HG03095 (cell line): ENCODE measurements around the gene KANK2.
"Not testable (repeated sequence)": the region's sequence is repeated elsewhere in the genome, so short reads cannot be mapped to it uniquely, and the experiment has no call there.

Source experiments
- ATAC-seq: cut with Tn5 transposase; IDR thresholded peaks from one replicate; pipeline ENCODE4 v1.9.1; 2021; ENCODE audit warnings: moderate library complexity; ENCODE audit not compliant: unreplicated experiment

Gene KANK2

GRCh38 chr19:11175920-11176319, 21.4 kb downstream of the KANK2 start:
- no peak for ATAC-seq

GRCh38 chr19:11174336-11174735, 23.0 kb downstream of the KANK2 start:
- ATAC-seq, result no peak

- ATAC-seq, result no peak
Observed at GRCh38 chr19:11173516-11174155, 23.7 kb downstream of the KANK2 start.

- no peak for ATAC-seq
Observed at GRCh38 chr19:11172576-11172975, 24.8 kb downstream of the KANK2 start.

- ATAC-seq, result no peak
Observed at GRCh38 chr19:11171144-11171543, 26.2 kb downstream of the KANK2 start.

- ATAC-seq, result no peak
Observed at GRCh38 chr19:11169896-11170678, 27.3 kb downstream of the KANK2 start.

- ATAC-seq, result no peak
Observed at GRCh38 chr19:11168568-11168967, 28.8 kb downstream of the KANK2 start.

GRCh38 chr19:11166281-11167142, 30.8 kb downstream of the KANK2 start:
- ATAC-seq, result no peak

GRCh38 chr19:11165486-11166030, 31.8 kb downstream of the KANK2 start:
- no peak for ATAC-seq

- no peak for ATAC-seq
Observed at GRCh38 chr19:11164879-11165406, 32.4 kb downstream of the KANK2 start.

- ATAC-seq, result no peak
Observed at GRCh38 chr19:11164296-11164695, 33.0 kb downstream of the KANK2 start.

GRCh38 chr19:11160440-11160768, 36.9 kb downstream of the KANK2 start:
- ATAC-seq, result not testable (repeated sequence)

GRCh38 chr19:11159598-11160439, 37.5 kb downstream of the KANK2 start:
- ATAC-seq, result no peak

- ATAC-seq, result peak; percentile 94
Observed at GRCh38 chr19:11155373-11156120, 41.8 kb downstream of the KANK2 start, which contains the start of gene SPC24. TSS of gene SPC24 (minus strand) at chr19:11155782. CDS start at chr19:11155776, 6 bp downstream.

- ATAC-seq, result no peak
Observed at GRCh38 chr19:11154683-11155047, 42.7 kb downstream of the KANK2 start.

- no peak for ATAC-seq
Observed at GRCh38 chr19:11152318-11153062, 44.9 kb downstream of the KANK2 start.

GRCh38 chr19:11151181-11151580, 46.2 kb downstream of the KANK2 start:
- ATAC-seq, result no peak

- no peak for ATAC-seq
Observed at GRCh38 chr19:11148001-11148400, 49.3 kb downstream of the KANK2 start.

- no peak for ATAC-seq
Observed at GRCh38 chr19:11145536-11145924, 51.8 kb downstream of the KANK2 start.
